Epithelial cell of esophagus (primary cell): Measurements from ENCODE around the gene IFNL1.

Experiments
- DNase-seq: peaks from one replicate; pipeline ENCODE4 v3.0.0; 2010; ENCODE audit warnings: low read depth
- H3K4me3 ChIP-seq: 2 replicates; pipeline ENCODE4 v1.5.1; 2011; ENCODE audit warnings: mild to moderate bottlenecking, low read length, control low read depth
- TF ChIP-seq, protein P1 (sequence below): IDR thresholded peaks from 2 replicates; pipeline ENCODE4 v1.5.1; 2011; ENCODE audit warnings: low read depth, mild to moderate bottlenecking, low read length, control low read depth, inconsistent platforms; ENCODE audit not compliant: insufficient read depth; ENCODE audit errors: missing control alignments

The IFNL1 gene

DNA sequence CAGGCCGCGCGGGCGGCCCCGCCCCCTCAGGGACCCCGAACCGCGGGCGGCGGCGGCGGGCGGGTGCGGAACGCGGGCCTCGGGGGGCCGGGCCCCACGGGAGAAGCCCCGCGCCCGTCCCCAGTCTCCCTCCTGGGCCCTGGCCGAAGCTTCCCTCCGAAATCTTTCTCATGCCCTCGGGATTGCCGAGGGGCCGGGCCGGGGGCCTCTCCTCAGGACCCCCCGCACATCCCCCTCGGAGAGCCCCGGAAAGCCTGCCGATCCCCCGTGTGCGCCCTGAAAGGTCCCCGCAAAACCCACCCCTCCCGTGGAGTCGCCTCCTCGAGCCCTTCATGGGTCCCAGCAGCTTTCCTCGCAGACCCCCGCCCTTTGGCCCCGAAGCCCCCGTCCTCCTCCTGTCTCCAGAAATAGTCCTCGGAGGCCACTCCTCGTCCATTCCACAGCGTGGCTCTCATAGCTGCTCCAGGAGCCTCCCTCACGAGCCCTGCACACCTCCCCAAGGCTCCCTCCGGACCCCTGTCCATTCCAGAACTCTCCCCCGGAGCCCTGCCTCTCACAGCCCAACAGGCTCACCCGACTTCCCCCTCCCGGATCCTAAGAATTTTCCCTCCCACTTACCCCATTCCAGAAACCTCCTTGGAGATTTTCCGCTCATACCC lies 46.6 kb downstream of the IFNL1 start:
- TF ChIP-seq, protein P1, sequence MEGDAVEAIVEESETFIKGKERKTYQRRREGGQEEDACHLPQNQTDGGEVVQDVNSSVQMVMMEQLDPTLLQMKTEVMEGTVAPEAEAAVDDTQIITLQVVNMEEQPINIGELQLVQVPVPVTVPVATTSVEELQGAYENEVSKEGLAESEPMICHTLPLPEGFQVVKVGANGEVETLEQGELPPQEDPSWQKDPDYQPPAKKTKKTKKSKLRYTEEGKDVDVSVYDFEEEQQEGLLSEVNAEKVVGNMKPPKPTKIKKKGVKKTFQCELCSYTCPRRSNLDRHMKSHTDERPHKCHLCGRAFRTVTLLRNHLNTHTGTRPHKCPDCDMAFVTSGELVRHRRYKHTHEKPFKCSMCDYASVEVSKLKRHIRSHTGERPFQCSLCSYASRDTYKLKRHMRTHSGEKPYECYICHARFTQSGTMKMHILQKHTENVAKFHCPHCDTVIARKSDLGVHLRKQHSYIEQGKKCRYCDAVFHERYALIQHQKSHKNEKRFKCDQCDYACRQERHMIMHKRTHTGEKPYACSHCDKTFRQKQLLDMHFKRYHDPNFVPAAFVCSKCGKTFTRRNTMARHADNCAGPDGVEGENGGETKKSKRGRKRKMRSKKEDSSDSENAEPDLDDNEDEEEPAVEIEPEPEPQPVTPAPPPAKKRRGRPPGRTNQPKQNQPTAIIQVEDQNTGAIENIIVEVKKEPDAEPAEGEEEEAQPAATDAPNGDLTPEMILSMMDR, result no peak
- peak overlapping the region; percentile 82 for H3K4me3 ChIP-seq
- peak; percentile 13 for DNase-seq

DNA sequence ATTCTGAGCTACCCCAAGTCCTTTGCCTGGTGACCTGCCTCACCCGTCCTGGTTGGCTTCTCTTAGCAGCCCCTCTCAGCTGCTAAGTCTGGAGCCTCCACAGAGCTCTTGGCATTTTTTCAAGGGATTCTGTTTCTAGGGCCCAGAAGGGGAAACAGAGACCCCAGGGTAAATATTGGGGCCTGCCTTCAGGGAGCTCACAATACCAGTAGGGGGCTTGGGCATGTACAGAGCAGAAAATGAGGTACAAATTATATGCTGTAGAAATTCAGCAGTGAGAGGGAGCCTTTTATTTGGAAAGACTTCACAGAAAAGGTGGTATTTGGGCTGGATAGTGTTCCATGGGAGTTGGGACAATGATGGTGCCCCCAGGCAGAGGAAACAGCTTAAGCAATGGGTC lies 49.7 kb downstream of the IFNL1 start:
- DNase-seq, result no peak
- H3K4me3 ChIP-seq, result no peak overlapping the region
- TF ChIP-seq, protein P1, result no peak

DNA sequence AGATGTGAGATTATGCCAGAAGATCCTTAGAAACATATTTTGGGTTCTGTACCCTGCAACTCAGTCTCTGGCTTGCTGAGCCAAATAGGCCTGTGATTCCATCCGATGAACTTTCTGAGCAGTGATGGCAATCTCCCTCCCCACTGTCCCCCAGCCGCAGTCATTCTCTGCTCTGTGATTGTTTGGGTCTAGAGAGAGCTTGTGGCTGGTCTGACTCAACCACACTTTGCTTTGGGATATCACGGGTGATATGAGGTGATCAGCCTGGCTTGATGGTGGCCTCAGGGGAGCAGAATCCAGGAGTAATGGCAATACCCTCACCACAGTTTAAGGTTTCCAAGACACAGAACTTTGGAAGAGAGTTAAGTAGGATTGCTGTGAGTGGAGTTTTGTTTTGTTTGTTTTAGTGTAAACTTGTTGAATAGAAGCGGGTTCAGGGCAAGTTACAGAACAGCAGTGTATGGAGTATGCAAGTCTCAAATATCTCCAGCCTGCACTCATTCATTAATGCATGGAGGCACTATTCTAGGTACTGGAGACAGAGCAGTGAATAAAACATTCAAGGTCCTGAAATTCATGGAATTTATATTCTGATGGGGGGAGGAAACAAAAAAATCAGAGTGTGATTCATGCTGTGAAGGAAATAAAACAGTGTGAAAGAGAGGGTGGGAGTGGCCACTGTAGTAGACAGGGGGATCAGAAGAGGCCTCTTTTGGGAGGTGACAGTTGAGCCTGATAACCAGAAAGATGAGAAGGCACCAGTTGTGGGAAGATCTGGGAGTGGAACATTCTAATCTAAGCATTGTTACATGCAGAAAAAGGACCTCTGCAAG lies 51.3 kb downstream of the IFNL1 start:
- TF ChIP-seq, protein P1, result no peak
- no peak overlapping the region for H3K4me3 ChIP-seq
- no peak for DNase-seq
